ENCODE data around the gene TGFBR2.

- TF ChIP-seq CTCF (conservative IDR thresholded peaks at IDR 0.05; ENCODE audit: low read length) (no peak), EZH2phosphoT487 (IDR thresholded peaks at IDR 0.05; ENCODE audit: borderline replicate concordance) (no peak)
Measured at GRCh38 chr3:30702828-30703397, 96.5 kb downstream of the TGFBR2 start.
